Measurements from ENCODE around the gene KLK13.

DNA sequence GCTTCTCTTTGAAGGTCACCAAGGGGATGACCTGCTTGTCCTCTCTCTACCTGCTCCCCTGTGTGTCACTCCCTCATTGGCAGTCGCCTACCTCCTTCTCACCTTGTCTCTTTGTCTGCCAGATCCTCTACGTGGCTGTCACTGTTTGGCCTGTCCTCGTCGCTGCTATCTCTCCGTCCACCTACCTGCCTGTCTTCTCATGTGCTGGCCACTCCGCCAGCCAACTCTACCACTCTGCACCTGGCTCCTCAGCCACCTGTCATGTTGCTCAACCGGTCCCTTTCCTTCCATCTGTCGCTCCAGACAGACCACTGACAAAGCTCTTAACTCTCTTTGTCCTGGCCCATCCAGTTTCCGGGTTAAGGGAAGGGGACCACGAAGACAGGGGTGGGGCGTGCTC, 30.2 kb downstream of the KLK13 start, which contains the start of gene KLK12:
- TF ChIP-seq, protein P1, sequence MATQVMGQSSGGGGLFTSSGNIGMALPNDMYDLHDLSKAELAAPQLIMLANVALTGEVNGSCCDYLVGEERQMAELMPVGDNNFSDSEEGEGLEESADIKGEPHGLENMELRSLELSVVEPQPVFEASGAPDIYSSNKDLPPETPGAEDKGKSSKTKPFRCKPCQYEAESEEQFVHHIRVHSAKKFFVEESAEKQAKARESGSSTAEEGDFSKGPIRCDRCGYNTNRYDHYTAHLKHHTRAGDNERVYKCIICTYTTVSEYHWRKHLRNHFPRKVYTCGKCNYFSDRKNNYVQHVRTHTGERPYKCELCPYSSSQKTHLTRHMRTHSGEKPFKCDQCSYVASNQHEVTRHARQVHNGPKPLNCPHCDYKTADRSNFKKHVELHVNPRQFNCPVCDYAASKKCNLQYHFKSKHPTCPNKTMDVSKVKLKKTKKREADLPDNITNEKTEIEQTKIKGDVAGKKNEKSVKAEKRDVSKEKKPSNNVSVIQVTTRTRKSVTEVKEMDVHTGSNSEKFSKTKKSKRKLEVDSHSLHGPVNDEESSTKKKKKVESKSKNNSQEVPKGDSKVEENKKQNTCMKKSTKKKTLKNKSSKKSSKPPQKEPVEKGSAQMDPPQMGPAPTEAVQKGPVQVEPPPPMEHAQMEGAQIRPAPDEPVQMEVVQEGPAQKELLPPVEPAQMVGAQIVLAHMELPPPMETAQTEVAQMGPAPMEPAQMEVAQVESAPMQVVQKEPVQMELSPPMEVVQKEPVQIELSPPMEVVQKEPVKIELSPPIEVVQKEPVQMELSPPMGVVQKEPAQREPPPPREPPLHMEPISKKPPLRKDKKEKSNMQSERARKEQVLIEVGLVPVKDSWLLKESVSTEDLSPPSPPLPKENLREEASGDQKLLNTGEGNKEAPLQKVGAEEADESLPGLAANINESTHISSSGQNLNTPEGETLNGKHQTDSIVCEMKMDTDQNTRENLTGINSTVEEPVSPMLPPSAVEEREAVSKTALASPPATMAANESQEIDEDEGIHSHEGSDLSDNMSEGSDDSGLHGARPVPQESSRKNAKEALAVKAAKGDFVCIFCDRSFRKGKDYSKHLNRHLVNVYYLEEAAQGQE (IDR thresholded peaks at IDR 0.05; ENCODE audit: insufficient read depth in 1 of 2, low read depth in 2 of 2, low read length in 2 of 2) = no peak
- TF ChIP-seq POLR2AphosphoS5 (IDR thresholded peaks at IDR 0.05; ENCODE audit: low read depth, low read length) (no peak), FOXP2 (optimal IDR thresholded peaks at IDR 0.05; ENCODE audit: borderline replicate concordance, extremely low read depth, extremely low read length, insufficient read depth) (no peak), TAF1 (IDR thresholded peaks at IDR 0.05; ENCODE audit: borderline replicate concordance, insufficient read depth, low read length) (no peak), SIN3A (IDR thresholded peaks at IDR 0.05; ENCODE audit: borderline replicate concordance, insufficient read depth, low read length) (no peak)
